Peyer's patch (tissue), 4 donors: ENCODE data around the gene CPNE8.

Source experiments
- POLR2A ChIP-seq, 2 donors: fragments of 450-650 bp; IDR thresholded peaks; one replicate each; pipeline ENCODE4 v1.5.1; 2017; ENCODE audit warnings: antibody characterized with exemption in 2 of 2, mild to moderate bottlenecking in 2 of 2, moderate library complexity in 2 of 2
- TF ChIP-seq, protein P1 (sequence below), 6 experiments: fragments of 450-650 bp in 4 of 6; fragments of 200-600 bp in 2 of 6; sonication (generic) in 1 of 6; IDR thresholded peaks; one replicate each; pipeline ENCODE4 v1.5.1; 2017 to 2019; ENCODE audit warnings: antibody characterized with exemption in 6 of 6, mild to moderate bottlenecking in 3 of 6, moderate library complexity in 1 of 6

DNA sequence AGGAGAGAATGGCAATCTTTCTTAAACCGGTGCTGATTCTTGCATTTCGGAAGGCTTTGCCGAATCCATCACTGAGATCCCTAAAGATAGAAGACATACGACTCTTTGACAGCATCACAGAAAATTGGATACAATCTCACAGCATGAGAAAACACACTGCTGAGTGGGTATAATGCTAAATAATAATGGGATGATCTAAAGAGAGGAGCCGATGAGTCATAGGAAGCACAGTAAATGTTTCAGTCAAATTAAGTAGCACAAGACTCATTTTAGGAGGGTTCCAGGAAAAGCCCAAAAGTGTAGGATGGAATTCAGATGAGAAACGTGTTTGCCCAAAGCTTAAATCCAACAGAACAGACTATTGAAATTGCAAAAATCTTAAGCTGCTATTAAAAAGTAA lies 81.7 kb downstream of the CPNE8 start:
- TF ChIP-seq, protein P1, sequence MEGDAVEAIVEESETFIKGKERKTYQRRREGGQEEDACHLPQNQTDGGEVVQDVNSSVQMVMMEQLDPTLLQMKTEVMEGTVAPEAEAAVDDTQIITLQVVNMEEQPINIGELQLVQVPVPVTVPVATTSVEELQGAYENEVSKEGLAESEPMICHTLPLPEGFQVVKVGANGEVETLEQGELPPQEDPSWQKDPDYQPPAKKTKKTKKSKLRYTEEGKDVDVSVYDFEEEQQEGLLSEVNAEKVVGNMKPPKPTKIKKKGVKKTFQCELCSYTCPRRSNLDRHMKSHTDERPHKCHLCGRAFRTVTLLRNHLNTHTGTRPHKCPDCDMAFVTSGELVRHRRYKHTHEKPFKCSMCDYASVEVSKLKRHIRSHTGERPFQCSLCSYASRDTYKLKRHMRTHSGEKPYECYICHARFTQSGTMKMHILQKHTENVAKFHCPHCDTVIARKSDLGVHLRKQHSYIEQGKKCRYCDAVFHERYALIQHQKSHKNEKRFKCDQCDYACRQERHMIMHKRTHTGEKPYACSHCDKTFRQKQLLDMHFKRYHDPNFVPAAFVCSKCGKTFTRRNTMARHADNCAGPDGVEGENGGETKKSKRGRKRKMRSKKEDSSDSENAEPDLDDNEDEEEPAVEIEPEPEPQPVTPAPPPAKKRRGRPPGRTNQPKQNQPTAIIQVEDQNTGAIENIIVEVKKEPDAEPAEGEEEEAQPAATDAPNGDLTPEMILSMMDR (IDR thresholded peaks at IDR 0.05), result no peak
- TF ChIP-seq POLR2A (IDR thresholded peaks at IDR 0.05), result no peak
